ENCODE data around the gene PLXNA2. TPM values are rescaled to one million over a fixed set of nuclear protein-coding genes. Genes with fewer than 3 reads are reported as not detected.

The PLXNA2 gene
- total and polyA plus RNA-seq, 2 donors, result 1.9 to 5.6 TPM

GRCh38 chr1:208146650-208147049, 97.5 kb downstream of the PLXNA2 start:
- peaks cover 0 to 4% of the 10 kb centered on the region in 2 donors for H3K9me3 ChIP-seq (ENCODE audit: control insufficient read depth in 2 of 2, insufficient read depth in 1 of 2, low read length in 1 of 2)
- H3K36me3 ChIP-seq (ENCODE audit: control insufficient read depth in 2 of 2, insufficient read depth in 2 of 2, low read length in 1 of 2), result no peaks in the 10 kb centered on the region
- H3K27me3 ChIP-seq (ENCODE audit: control insufficient read depth in 2 of 2, insufficient read depth in 1 of 2, low read length in 1 of 2), result no peaks in the 10 kb centered on the region
- peaks cover 0 to 14% of the 10 kb centered on the region in 2 donors for H3K4me1 ChIP-seq (ENCODE audit: control insufficient read depth in 2 of 2, insufficient read depth in 2 of 2, low read length in 2 of 2)
- H3K4me3 ChIP-seq (ENCODE audit: low read length in 2 of 2), result no peak overlapping the region
- WGBS, result 98% methylated on average over 3 of the region's 3 CpGs
- H3K27ac ChIP-seq (ENCODE audit: low read depth in 1 of 2, low read length in 1 of 2), result no peak overlapping the region
- DNase-seq (ENCODE audit: low read depth in 6 of 9, low spot score in 9 of 9), result no peak

DNA sequence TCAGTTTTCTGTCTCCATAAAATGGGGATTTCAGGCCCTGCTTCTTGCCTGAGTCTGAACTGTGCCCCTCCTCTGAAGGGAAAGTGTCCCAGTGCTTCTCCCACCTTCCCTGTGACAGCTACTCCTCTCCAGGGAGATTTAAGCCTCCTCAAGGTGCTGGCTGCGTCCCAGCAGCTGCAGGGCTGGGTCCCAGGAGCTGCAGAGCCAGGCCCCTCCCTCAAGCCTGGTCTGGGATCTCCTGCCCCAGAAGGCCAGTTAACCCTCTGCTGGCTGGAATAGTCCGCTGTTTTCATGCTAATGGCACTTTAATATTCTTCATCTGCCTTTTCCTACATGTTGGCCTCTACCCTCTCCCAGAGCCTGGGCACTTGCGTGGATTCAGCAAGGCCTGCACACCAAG, 99.0 kb downstream of the PLXNA2 start:
- no peak overlapping the region for H3K27ac ChIP-seq (ENCODE audit: low read depth in 1 of 2, low read length in 1 of 2)
- 95% methylated on average over 3 of the region's 3 CpGs for WGBS
- peaks cover 0 to 6% of the 10 kb centered on the region in 2 donors for H3K4me1 ChIP-seq (ENCODE audit: control insufficient read depth in 2 of 2, insufficient read depth in 2 of 2, low read length in 2 of 2)

GRCh38 chr1:208142590-208143382, 101.4 kb downstream of the PLXNA2 start:
- Histone ChIP-seq H3K36me3 (ENCODE audit: control insufficient read depth in 2 of 2, insufficient read depth in 2 of 2, low read length in 1 of 2) (no peaks in the 10 kb centered on the region), H3K4me3 (ENCODE audit: low read length in 2 of 2) (no peak overlapping the region), H3K27ac (ENCODE audit: low read depth in 1 of 2, low read length in 1 of 2) (no peak overlapping the region), H3K9me3 (ENCODE audit: control insufficient read depth in 2 of 2, insufficient read depth in 1 of 2, low read length in 1 of 2) (peaks cover 0 to 4% of the 10 kb centered on the region in 2 donors), H3K27me3 (ENCODE audit: control insufficient read depth in 2 of 2, insufficient read depth in 1 of 2, low read length in 1 of 2) (no peaks in the 10 kb centered on the region), H3K4me1 (ENCODE audit: control insufficient read depth in 2 of 2, insufficient read depth in 2 of 2, low read length in 2 of 2) (peaks cover 0 to 3% of the 10 kb centered on the region in 2 donors)
- 98% methylated on average over 5 of the region's 5 CpGs for WGBS
- DNase-seq (ENCODE audit: low read depth in 6 of 9, low spot score in 9 of 9), result no peak

More for the DNA sequence above, 99.0 kb downstream of the PLXNA2 start:
- H3K4me3 ChIP-seq (ENCODE audit: low read length in 2 of 2), result no peak overlapping the region
- DNase-seq (ENCODE audit: low read depth in 6 of 9, low spot score in 9 of 9), result no peak
- H3K9me3 ChIP-seq (ENCODE audit: control insufficient read depth in 2 of 2, insufficient read depth in 1 of 2, low read length in 1 of 2), result peaks cover 0 to 4% of the 10 kb centered on the region in 2 donors
- H3K27me3 ChIP-seq (ENCODE audit: control insufficient read depth in 2 of 2, insufficient read depth in 1 of 2, low read length in 1 of 2), result no peaks in the 10 kb centered on the region
- H3K36me3 ChIP-seq (ENCODE audit: control insufficient read depth in 2 of 2, insufficient read depth in 2 of 2, low read length in 1 of 2), result no peaks in the 10 kb centered on the region

- 93% methylated on average over 5 of the region's 5 CpGs for WGBS
- no peak for DNase-seq (ENCODE audit: low read depth in 6 of 9, low spot score in 9 of 9)
- Histone ChIP-seq H3K36me3 (ENCODE audit: control insufficient read depth in 2 of 2, insufficient read depth in 2 of 2, low read length in 1 of 2) (no peaks in the 10 kb centered on the region), H3K4me1 (ENCODE audit: control insufficient read depth in 2 of 2, insufficient read depth in 2 of 2, low read length in 2 of 2) (peaks cover 0 to 3% of the 10 kb centered on the region in 2 donors), H3K4me3 (ENCODE audit: low read length in 2 of 2) (no peak overlapping the region), H3K27ac (ENCODE audit: low read depth in 1 of 2, low read length in 1 of 2) (no peak overlapping the region), H3K27me3 (ENCODE audit: control insufficient read depth in 2 of 2, insufficient read depth in 1 of 2, low read length in 1 of 2) (no peaks in the 10 kb centered on the region), H3K9me3 (ENCODE audit: control insufficient read depth in 2 of 2, insufficient read depth in 1 of 2, low read length in 1 of 2) (peaks cover 0 to 4% of the 10 kb centered on the region in 2 donors)
Measured at GRCh38 chr1:208141610-208142192, 102.5 kb downstream of the PLXNA2 start.

DNA sequence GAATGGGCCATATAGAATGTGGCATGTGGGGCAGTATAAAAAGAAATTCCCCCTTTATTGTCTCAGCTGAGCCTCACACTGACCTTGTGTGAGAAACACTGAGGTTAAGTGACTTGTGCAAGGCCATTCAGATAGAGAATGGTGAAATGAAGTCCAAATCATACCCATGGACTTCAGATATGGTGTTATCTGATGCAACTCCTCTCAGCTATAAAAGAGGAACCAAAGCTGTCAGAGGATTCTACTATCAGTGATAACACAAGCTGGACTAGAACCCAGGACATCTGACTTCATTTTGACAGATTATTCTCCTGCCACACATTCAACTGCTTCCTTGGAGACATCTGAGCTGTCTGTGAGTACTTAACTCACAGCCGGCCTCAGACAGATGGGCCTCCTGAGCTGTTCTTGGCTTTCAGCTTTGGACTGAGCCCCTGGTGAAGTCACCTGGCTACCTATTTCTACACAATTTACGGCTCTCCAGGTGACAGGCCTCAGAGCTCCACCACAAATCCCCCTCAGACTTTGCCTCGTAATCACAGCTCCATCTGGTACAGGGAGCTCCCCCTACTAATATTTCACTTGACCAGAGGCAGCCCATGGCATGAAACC, 104.6 kb downstream of the PLXNA2 start:
- Histone ChIP-seq H3K9me3 (ENCODE audit: control insufficient read depth in 2 of 2, insufficient read depth in 1 of 2, low read length in 1 of 2) (no peaks in the 10 kb centered on the region), H3K4me1 (ENCODE audit: control insufficient read depth in 2 of 2, insufficient read depth in 2 of 2, low read length in 2 of 2) (no peaks in the 10 kb centered on the region), H3K4me3 (ENCODE audit: low read length in 2 of 2) (no peak overlapping the region), H3K27me3 (ENCODE audit: control insufficient read depth in 2 of 2, insufficient read depth in 1 of 2, low read length in 1 of 2) (no peaks in the 10 kb centered on the region), H3K36me3 (ENCODE audit: control insufficient read depth in 2 of 2, insufficient read depth in 2 of 2, low read length in 1 of 2) (no peaks in the 10 kb centered on the region), H3K27ac (ENCODE audit: low read depth in 1 of 2, low read length in 1 of 2) (no peak overlapping the region)
- no peak for DNase-seq (ENCODE audit: low read depth in 6 of 9, low spot score in 9 of 9)
- WGBS, result 63% methylated on average over 3 of the region's 3 CpGs

DNA sequence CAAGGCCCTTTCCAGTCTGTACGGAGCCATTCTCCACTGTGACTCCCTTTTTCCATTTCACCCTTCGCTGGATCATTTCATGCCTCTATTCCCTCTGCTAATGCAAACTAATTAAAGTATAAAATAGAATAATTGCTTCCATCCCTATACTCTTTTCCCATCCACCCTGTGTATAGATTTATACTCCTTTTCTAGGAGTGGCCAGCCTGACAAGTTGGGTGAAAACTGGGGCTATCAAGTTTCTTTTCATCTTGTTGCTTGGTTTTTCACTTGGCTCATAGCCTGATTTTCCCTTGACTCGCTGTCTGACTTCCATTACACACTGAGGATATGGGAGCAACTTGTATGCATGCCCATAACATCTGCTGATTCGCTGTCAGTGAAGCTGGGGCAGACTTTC, 107.0 kb downstream of the PLXNA2 start:
- Histone ChIP-seq H3K9me3 (ENCODE audit: control insufficient read depth in 2 of 2, insufficient read depth in 1 of 2, low read length in 1 of 2) (no peaks in the 10 kb centered on the region), H3K4me3 (ENCODE audit: low read length in 2 of 2) (no peak overlapping the region), H3K36me3 (ENCODE audit: control insufficient read depth in 2 of 2, insufficient read depth in 2 of 2, low read length in 1 of 2) (no peaks in the 10 kb centered on the region), H3K27me3 (ENCODE audit: control insufficient read depth in 2 of 2, insufficient read depth in 1 of 2, low read length in 1 of 2) (peaks cover 0 to 1% of the 10 kb centered on the region in 2 donors), H3K4me1 (ENCODE audit: control insufficient read depth in 2 of 2, insufficient read depth in 2 of 2, low read length in 2 of 2) (peaks cover under 1 to 6% of the 10 kb centered on the region in 2 donors), H3K27ac (ENCODE audit: low read depth in 1 of 2, low read length in 1 of 2) (no peak overlapping the region)
- 83% methylated on average over 4 of the region's 4 CpGs for WGBS
- DNase-seq (ENCODE audit: low read depth in 6 of 9, low spot score in 9 of 9), result no peak

- H3K4me1 ChIP-seq (ENCODE audit: control insufficient read depth in 2 of 2, insufficient read depth in 2 of 2, low read length in 2 of 2), result peaks cover 6 to 12% of the 10 kb centered on the region in 2 donors
Measured at GRCh38 chr1:208136459-208137182, 107.6 kb downstream of the PLXNA2 start.

GRCh38 chr1:208135354-208135753, 108.8 kb downstream of the PLXNA2 start:
- WGBS, result 90% methylated on average over 2 of the region's 2 CpGs
- DNase-seq (ENCODE audit: low read depth in 6 of 9, low spot score in 9 of 9), result no peak
- peaks cover 6 to 24% of the 10 kb centered on the region in 2 donors for H3K4me1 ChIP-seq (ENCODE audit: control insufficient read depth in 2 of 2, insufficient read depth in 2 of 2, low read length in 2 of 2)

More at GRCh38 chr1:208136459-208137182, 107.6 kb downstream of the PLXNA2 start:
- Histone ChIP-seq H3K27me3 (ENCODE audit: control insufficient read depth in 2 of 2, insufficient read depth in 1 of 2, low read length in 1 of 2) (peaks cover 0 to 7% of the 10 kb centered on the region in 2 donors), H3K4me3 (ENCODE audit: low read length in 2 of 2) (no peak overlapping the region), H3K27ac (ENCODE audit: low read depth in 1 of 2, low read length in 1 of 2) (no peak overlapping the region), H3K9me3 (ENCODE audit: control insufficient read depth in 2 of 2, insufficient read depth in 1 of 2, low read length in 1 of 2) (no peaks in the 10 kb centered on the region), H3K36me3 (ENCODE audit: control insufficient read depth in 2 of 2, insufficient read depth in 2 of 2, low read length in 1 of 2) (no peaks in the 10 kb centered on the region)
- 98% methylated on average over 5 of the region's 5 CpGs for WGBS
- DNase-seq (ENCODE audit: low read depth in 6 of 9, low spot score in 9 of 9), result no peak

More at GRCh38 chr1:208135354-208135753, 108.8 kb downstream of the PLXNA2 start:
- no peaks in the 10 kb centered on the region for H3K36me3 ChIP-seq (ENCODE audit: control insufficient read depth in 2 of 2, insufficient read depth in 2 of 2, low read length in 1 of 2)
- H3K27me3 ChIP-seq (ENCODE audit: control insufficient read depth in 2 of 2, insufficient read depth in 1 of 2, low read length in 1 of 2), result peaks cover 0 to 15% of the 10 kb centered on the region in 2 donors
- no peak overlapping the region for H3K4me3 ChIP-seq (ENCODE audit: low read length in 2 of 2)
- H3K9me3 ChIP-seq (ENCODE audit: control insufficient read depth in 2 of 2, insufficient read depth in 1 of 2, low read length in 1 of 2), result no peaks in the 10 kb centered on the region
- no peak overlapping the region for H3K27ac ChIP-seq (ENCODE audit: low read depth in 1 of 2, low read length in 1 of 2)
